Naive B cell (primary cell): ENCODE data around the gene ATRNL1. TPM values are rescaled to one million over a fixed set of nuclear protein-coding genes. Genes with fewer than 3 reads are reported as not detected.

Experiments used
- ATAC-seq, 2 donors: fragments of 150-1000 bp; cut with Tn5 transposase; 2 replicates each; pipeline ENCODE4 v1.10.0; 2021; ENCODE audit warnings: low read depth in 2 of 2, mild to moderate bottlenecking in 2 of 2, moderate library complexity in 2 of 2
- DNase-seq: peaks from one replicate; pipeline ENCODE4 v3.0.0; 2022
- H3K27ac Mint-ChIP-seq, 6 donors: one replicate each; pipeline ENCODE4 v1.8.0; 2020 to 2022; ENCODE audit warnings: mild to moderate bottlenecking in 6 of 6, mixed read lengths in 6 of 6, moderate library complexity in 5 of 6, inconsistent platforms in 2 of 6
- H3K27me3 Mint-ChIP-seq, 3 donors: one replicate each; pipeline ENCODE4 v1.8.0; 2021 to 2022; ENCODE audit warnings: mixed read lengths in 3 of 3, mild to moderate bottlenecking in 1 of 3
- H3K36me3 Mint-ChIP-seq, 2 donors: one replicate each; pipeline ENCODE4 v1.8.0; 2020 to 2022; ENCODE audit warnings: mixed read lengths in 2 of 2, inconsistent platforms in 1 of 2, mild to moderate bottlenecking in 1 of 2
- H3K4me1 Mint-ChIP-seq, 3 donors: one replicate each; pipeline ENCODE4 v1.8.0; 2020 to 2022; ENCODE audit warnings: mixed read lengths in 3 of 3, inconsistent platforms in 1 of 3, mild to moderate bottlenecking in 1 of 3, moderate library complexity in 1 of 3
- H3K4me3 Mint-ChIP-seq, 8 donors: one replicate each; pipeline ENCODE4 v1.8.0; 2020 to 2022; ENCODE audit warnings: mild to moderate bottlenecking in 8 of 8, mixed read lengths in 8 of 8, moderate library complexity in 8 of 8, inconsistent platforms in 2 of 8
- H3K9me3 Mint-ChIP-seq, 7 donors: one replicate each; pipeline ENCODE4 v1.8.0; 2020 to 2022; ENCODE audit warnings: mixed read lengths in 7 of 7, mild to moderate bottlenecking in 5 of 7, inconsistent platforms in 2 of 7, moderate library complexity in 1 of 7
- polyA plus RNA-seq, 6 donors: library from polyadenylated mRNA; unstranded; fragments of 300-500 nt; fragmentation: Illumina TruSeq; gene quantifications; one replicate each; pipeline ENCODE4 v1.2.3, GENCODE V29; 2021; ENCODE audit warnings: low read depth in 6 of 6

ATRNL1 gene
- polyA plus RNA-seq, 6 donors from 2014 or later = 0.03 to 1.7 (median 0.49) TPM; not detected in 2

DNA sequence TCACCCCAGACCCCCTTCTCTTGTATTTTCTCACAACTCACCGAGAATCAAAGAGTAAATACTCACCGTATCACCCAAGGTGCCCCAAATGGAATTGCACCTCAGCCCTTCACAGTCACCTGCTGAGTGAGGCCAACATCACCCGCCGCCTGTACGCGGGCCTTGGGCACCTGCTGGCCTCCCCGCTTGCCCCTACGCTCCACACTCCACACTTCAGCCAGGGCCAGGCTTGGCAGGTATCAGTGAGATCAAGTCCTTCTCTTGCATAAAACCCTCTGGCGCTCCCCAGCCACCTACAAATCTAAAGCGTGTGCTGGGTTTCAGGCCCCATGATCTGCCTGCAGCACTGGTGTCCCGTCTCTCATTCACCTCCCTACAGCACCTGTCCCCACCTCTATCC is 879.3 kb downstream of the ATRNL1 start:
- H3K27me3 Mint-ChIP-seq = no peaks in the 10 kb centered on the region
- peaks cover 0 to 17% (median 7%) of the 10 kb centered on the region in 7 donors for H3K9me3 Mint-ChIP-seq
- no peak for ATAC-seq
- no peaks in the 10 kb centered on the region for H3K36me3 Mint-ChIP-seq
- H3K4me3 Mint-ChIP-seq = peak overlapping the region in 1 of 8 donors; percentile 3
- H3K27ac Mint-ChIP-seq = no peak overlapping the region
- no peaks in the 10 kb centered on the region for H3K4me1 Mint-ChIP-seq
- no peak for DNase-seq

DNA sequence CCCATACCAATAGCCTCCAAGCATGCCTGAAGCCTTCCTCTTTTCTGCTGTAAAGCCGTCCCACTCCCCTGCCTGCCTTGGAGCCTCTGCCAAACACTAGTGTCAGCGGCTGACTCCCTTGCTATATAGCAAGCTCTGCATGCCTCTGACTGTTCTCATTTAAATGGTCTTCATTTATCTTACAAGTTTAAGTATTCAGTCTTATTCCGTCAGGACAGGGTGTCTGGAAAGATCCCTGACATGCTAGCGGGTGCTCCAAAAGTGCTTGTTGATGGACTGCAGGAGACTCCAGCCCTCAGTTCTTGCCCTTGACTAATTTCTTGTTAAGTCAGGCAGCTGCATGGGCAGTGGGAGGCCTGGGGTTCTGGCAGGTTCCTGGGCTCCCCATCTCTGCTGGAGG is 881.2 kb downstream of the ATRNL1 start:
- H3K36me3 Mint-ChIP-seq = no peaks in the 10 kb centered on the region
- no peak for DNase-seq

DNA sequence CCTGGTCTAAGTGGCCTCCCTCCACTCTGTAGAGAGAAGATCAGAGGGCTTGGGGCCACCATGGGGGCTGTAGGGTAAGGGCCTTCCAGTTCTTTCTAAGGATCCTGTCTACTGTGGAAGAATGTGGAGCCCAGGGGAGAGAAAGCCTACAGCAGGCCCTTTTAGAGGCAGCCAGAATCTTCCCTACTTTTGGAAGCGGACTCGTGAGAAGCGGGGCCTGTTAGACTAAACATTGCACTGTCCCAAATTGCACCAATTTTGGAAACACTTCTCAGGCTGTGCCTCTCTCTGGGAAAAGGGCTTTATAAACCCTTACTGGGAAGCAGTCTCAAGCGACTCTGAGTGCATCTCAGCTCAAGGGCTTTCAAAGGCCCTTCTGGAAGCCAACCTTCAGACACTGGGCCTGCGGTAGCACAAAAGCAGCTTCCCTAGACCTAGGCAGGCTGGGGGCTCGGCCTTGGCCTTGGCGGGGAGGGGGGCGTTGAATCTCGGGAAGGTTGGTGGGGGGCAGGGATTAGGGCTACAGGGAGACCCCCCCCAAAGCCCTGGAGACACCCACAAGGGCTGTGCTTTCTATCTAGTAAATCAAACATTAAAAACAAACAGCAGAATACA is 881.8 kb downstream of the ATRNL1 start:
- DNase-seq = no peak
- ATAC-seq = no peak
- no peak overlapping the region for H3K27ac Mint-ChIP-seq
- H3K4me3 Mint-ChIP-seq = no peak overlapping the region
- no peaks in the 10 kb centered on the region for H3K4me1 Mint-ChIP-seq
- peaks cover 1 to 14% (median 7%) of the 10 kb centered on the region in 7 donors for H3K9me3 Mint-ChIP-seq
- no peaks in the 10 kb centered on the region for H3K36me3 Mint-ChIP-seq
- H3K27me3 Mint-ChIP-seq = no peaks in the 10 kb centered on the region

More for the DNA sequence above, 881.2 kb downstream of the ATRNL1 start:
- H3K27me3 Mint-ChIP-seq = no peaks in the 10 kb centered on the region
- no peak overlapping the region for H3K27ac Mint-ChIP-seq
- ATAC-seq = no peak
- no peaks in the 10 kb centered on the region for H3K4me1 Mint-ChIP-seq
- H3K9me3 Mint-ChIP-seq = peaks cover 0 to 14% (median 6%) of the 10 kb centered on the region in 7 donors
- H3K4me3 Mint-ChIP-seq = no peak overlapping the region

DNA sequence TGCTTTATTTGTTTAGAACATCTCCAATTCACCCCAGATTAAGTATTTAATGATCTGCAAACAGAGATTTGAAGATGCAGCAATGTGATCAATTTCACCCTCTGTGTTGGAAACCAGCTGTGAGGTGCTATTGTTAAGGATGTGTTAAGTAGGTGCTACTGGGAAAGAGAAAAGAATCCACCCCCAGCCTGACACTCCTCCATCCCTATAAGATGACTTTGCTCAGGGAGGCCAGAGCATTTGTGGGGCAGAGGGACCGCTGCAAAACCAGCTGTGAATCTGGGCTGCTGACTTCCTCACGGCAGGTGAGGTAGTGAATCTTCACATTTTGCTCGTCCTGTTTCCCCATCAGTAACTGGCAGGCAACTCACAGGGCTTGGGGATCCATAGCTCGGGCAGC is 882.3 kb downstream of the ATRNL1 start:
- ATAC-seq (no peak), DNase-seq (no peak)
- Mint-ChIP-seq H3K4me1 (no peaks in the 10 kb centered on the region), H3K27me3 (no peaks in the 10 kb centered on the region), H3K4me3 (no peak overlapping the region), H3K27ac (no peak overlapping the region), H3K36me3 (no peaks in the 10 kb centered on the region), H3K9me3 (peaks cover 1 to 14% (median 7%) of the 10 kb centered on the region in 7 donors)

GRCh38 chr10:115976342-115976741 is 883.2 kb downstream of the ATRNL1 start:
- no peak for ATAC-seq
- H3K9me3 Mint-ChIP-seq = peaks cover 1 to 14% (median 6%) of the 10 kb centered on the region in 7 donors
- no peak for DNase-seq
- H3K27me3 Mint-ChIP-seq = no peaks in the 10 kb centered on the region
- H3K4me1 Mint-ChIP-seq = no peaks in the 10 kb centered on the region
- no peaks in the 10 kb centered on the region for H3K36me3 Mint-ChIP-seq
- no peak overlapping the region for H3K27ac Mint-ChIP-seq
- H3K4me3 Mint-ChIP-seq = no peak overlapping the region

DNA sequence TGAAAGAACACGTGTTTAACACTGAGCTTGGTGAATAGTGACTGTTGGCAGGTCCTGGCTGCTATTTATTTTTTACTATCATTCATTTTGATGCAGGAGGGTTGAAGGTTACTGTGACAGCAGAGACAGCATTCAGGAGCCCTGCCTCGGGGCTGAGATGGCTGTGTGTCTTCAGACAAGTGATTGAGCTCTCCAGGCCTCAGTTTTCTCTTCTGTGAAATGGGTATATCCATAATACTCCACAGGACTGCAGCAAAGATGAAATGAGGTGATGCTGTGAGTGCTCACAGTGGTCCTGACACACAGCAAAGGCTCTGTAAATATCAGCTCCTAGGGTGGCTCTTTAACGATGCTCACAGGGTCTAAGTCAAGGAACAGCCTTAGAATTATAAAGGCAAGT is 884.7 kb downstream of the ATRNL1 start:
- H3K4me3 Mint-ChIP-seq = no peak overlapping the region
- ATAC-seq = no peak
- no peaks in the 10 kb centered on the region for H3K4me1 Mint-ChIP-seq
- no peaks in the 10 kb centered on the region for H3K27me3 Mint-ChIP-seq
- no peaks in the 10 kb centered on the region for H3K36me3 Mint-ChIP-seq
- DNase-seq = no peak
- H3K9me3 Mint-ChIP-seq = peaks cover 0 to 22% (median 6%) of the 10 kb centered on the region in 7 donors
- peak overlapping the region in 1 of 6 donors; percentile 57 for H3K27ac Mint-ChIP-seq

GRCh38 chr10:115979576-115979975 is 886.4 kb downstream of the ATRNL1 start:
- Mint-ChIP-seq H3K4me1 (no peaks in the 10 kb centered on the region), H3K27me3 (no peaks in the 10 kb centered on the region), H3K27ac (no peak overlapping the region), H3K9me3 (peaks cover 0 to 13% (median 3%) of the 10 kb centered on the region in 7 donors), H3K4me3 (no peak overlapping the region), H3K36me3 (no peaks in the 10 kb centered on the region)
- DNase-seq (no peak), ATAC-seq (no peak)

GRCh38 chr10:115980470-115980869 is 887.3 kb downstream of the ATRNL1 start:
- no peak for ATAC-seq
- Mint-ChIP-seq H3K27ac (no peak overlapping the region), H3K4me3 (no peak overlapping the region), H3K36me3 (no peaks in the 10 kb centered on the region), H3K9me3 (peaks cover 0 to 13% (median 3%) of the 10 kb centered on the region in 7 donors), H3K27me3 (no peaks in the 10 kb centered on the region), H3K4me1 (no peaks in the 10 kb centered on the region)
- DNase-seq = no peak

DNA sequence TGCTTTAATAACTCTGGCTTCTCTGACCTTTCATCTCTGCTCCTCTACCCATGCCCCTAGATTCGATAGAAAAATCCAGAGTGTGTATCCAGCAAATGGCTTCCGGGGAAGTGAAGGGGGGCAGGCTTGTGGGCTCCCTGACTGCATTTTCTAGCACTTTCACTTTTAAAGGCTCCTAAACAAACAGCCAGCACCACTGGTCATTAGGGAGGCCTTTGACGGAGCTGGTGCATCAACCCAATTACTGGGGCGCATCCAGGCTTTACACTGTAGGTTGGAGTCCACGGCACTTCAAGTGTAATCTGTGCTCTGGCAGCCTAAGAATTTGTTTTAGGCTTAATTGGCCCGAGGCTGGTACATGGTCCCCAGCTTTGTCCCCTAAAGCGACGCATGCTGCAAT is 887.9 kb downstream of the ATRNL1 start:
- DNase-seq (no peak), ATAC-seq (no peak)
- Mint-ChIP-seq H3K27ac (peak overlapping the region in 1 of 6 donors; percentile 20), H3K9me3 (peaks cover 0 to 13% (median 3%) of the 10 kb centered on the region in 7 donors), H3K4me1 (no peaks in the 10 kb centered on the region), H3K27me3 (no peaks in the 10 kb centered on the region), H3K4me3 (no peak overlapping the region), H3K36me3 (no peaks in the 10 kb centered on the region)

DNA sequence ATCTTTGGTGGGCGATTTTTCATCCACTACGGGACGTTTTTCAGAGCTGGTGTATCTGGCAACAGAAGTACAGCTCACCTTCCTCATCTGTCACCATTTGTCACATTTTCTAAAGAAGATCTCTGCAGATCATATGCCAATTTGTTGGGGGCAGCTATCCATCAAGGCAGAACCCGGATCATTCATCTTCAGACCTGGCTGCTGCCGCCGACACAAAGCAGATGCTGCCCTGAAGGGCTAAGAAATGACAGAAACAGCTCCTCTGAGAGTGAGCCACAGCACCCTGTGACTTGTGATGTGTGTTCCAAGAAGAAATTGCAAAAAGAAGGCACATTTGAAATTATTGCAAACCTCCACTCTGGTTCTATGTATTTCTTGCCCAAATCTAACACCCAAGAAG is 888.9 kb downstream of the ATRNL1 start:
- H3K27me3 Mint-ChIP-seq = no peaks in the 10 kb centered on the region
- no peak overlapping the region for H3K4me3 Mint-ChIP-seq
- ATAC-seq (no peak), DNase-seq (no peak)
- H3K27ac Mint-ChIP-seq = no peak overlapping the region
- no peaks in the 10 kb centered on the region for H3K4me1 Mint-ChIP-seq
- no peaks in the 10 kb centered on the region for H3K36me3 Mint-ChIP-seq
- peaks cover 0 to 18% (median 5%) of the 10 kb centered on the region in 7 donors for H3K9me3 Mint-ChIP-seq

DNA sequence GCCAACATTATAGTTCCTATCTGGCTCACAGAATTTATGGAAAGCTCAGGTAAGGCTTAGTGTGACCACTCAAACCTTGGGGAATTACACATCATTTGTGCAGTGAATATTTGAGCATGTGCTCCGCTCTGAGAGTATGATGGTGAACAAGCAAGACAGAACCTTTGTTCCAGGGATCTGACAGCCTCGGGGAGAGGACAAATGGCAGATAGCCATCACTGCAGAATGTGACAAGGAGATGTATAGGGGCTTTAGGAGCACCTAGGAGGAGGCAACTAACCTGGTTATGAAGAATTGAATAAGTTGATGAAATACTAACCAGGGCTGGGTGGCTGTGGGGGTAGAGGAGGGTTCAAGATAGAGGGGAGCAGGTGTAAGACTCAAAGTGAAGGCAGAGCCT is 889.4 kb downstream of the ATRNL1 start:
- Mint-ChIP-seq H3K9me3 (peaks cover 0 to 22% (median 5%) of the 10 kb centered on the region in 7 donors), H3K27me3 (no peaks in the 10 kb centered on the region), H3K4me3 (no peak overlapping the region), H3K27ac (no peak overlapping the region), H3K4me1 (no peaks in the 10 kb centered on the region), H3K36me3 (no peaks in the 10 kb centered on the region)
- DNase-seq (no peak), ATAC-seq (no peak)

- no peak overlapping the region for H3K27ac Mint-ChIP-seq
- no peak for DNase-seq
- no peaks in the 10 kb centered on the region for H3K27me3 Mint-ChIP-seq
- H3K4me3 Mint-ChIP-seq = no peak overlapping the region
- no peaks in the 10 kb centered on the region for H3K4me1 Mint-ChIP-seq
- H3K9me3 Mint-ChIP-seq = peaks cover 4 to 35% (median 8%) of the 10 kb centered on the region in 7 donors
- ATAC-seq = no peak
- H3K36me3 Mint-ChIP-seq = no peaks in the 10 kb centered on the region
Observed at GRCh38 chr10:115985786-115986185, 892.6 kb downstream of the ATRNL1 start.

DNA sequence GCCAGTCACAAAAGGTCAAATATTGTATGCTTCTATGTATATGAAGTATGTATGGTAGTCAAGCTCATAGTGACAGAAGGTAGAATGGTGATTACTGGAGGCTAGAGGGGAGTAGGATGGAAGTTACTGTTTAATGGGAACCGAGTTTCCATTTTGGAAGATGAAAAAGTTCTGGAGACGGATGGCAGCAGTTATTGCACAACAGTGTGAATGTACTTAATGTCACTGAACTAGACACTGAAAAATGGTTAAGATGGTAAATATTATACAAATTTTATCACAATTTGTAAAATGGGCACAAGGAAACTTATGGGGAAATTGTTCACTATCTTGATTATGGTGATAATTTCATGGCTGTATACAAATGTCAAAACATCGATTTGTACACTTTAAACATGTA is 895.2 kb downstream of the ATRNL1 start:
- Mint-ChIP-seq H3K9me3 (peaks cover 5 to 41% (median 11%) of the 10 kb centered on the region in 7 donors), H3K4me1 (no peaks in the 10 kb centered on the region), H3K36me3 (no peaks in the 10 kb centered on the region), H3K4me3 (no peak overlapping the region), H3K27ac (no peak overlapping the region), H3K27me3 (no peaks in the 10 kb centered on the region)
- ATAC-seq = no peak
- no peak for DNase-seq

- H3K9me3 Mint-ChIP-seq = peaks cover 4 to 41% (median 7%) of the 10 kb centered on the region in 7 donors
- no peaks in the 10 kb centered on the region for H3K4me1 Mint-ChIP-seq
- H3K4me3 Mint-ChIP-seq = no peak overlapping the region
- no peaks in the 10 kb centered on the region for H3K36me3 Mint-ChIP-seq
- no peak overlapping the region for H3K27ac Mint-ChIP-seq
- H3K27me3 Mint-ChIP-seq = no peaks in the 10 kb centered on the region
- no peak for ATAC-seq
- DNase-seq = no peak
Observed at GRCh38 chr10:115989621-115990020, 896.5 kb downstream of the ATRNL1 start.
